HG03354 (cell line): Measurements from ENCODE around the gene WDFY1.

Experiments used
- ATAC-seq: cut with Tn5 transposase; IDR thresholded peaks from one replicate; pipeline ENCODE4 v1.9.1; 2021; ENCODE audit warnings: mild to moderate bottlenecking; ENCODE audit not compliant: unreplicated experiment, poor library complexity, severe bottlenecking

The WDFY1 gene, protein sequence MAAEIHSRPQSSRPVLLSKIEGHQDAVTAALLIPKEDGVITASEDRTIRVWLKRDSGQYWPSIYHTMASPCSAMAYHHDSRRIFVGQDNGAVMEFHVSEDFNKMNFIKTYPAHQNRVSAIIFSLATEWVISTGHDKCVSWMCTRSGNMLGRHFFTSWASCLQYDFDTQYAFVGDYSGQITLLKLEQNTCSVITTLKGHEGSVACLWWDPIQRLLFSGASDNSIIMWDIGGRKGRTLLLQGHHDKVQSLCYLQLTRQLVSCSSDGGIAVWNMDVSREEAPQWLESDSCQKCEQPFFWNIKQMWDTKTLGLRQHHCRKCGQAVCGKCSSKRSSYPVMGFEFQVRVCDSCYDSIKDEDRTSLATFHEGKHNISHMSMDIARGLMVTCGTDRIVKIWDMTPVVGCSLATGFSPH

DNA sequence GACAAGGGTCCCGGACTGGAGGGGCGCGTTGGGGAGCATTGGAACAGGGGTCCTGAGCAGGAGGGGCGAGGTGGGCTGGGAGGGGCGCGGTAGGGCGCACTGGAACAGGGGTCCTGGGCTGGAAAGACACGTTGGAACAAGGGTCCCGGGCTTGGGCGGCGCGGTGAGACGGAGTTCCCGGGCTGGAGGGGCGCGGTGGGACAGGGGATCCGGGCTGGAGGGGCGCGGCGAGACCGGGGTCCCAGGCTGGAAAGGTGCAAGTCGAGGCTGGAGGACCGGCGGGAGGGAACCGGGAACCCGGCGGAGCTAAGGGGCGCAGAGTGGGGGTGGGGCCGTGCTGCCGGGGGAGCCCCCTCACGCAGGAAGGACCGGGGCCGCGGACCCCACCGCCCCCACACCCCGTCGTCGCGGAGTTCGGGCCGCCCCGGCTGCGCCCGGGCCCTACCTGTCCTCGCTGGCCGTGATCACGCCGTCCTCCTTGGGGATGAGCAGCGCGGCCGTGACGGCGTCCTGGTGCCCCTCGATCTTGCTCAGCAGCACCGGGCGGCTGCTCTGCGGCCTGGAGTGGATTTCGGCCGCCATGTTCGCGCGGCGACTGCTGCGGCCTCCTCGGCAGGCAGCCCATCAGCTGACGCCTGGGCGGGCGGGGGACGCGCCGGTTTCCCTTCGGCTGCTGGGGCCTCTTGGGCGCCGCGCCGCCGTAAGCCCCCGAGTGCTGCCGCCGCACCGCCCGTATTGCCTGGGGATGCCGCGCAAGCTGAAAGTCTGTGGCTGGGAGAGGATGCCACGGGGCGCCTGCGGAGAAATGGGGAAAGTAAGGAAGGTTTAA, at the start of gene WDFY1:
WDFY1 (minus strand) TSS at position 633 of the 829 bp plus-strand sequence; CDS start at position 582, 51 bp downstream.
- ATAC-seq = peak; percentile 86

GRCh38 chr2:223994562-223995162, 49.5 kb upstream of the WDFY1 start:
- no peak for ATAC-seq

- ATAC-seq = peak; percentile 80
These were observed 48.6 kb upstream of the WDFY1 start for GRCh38 chr2:223993634-223994232.

DNA sequence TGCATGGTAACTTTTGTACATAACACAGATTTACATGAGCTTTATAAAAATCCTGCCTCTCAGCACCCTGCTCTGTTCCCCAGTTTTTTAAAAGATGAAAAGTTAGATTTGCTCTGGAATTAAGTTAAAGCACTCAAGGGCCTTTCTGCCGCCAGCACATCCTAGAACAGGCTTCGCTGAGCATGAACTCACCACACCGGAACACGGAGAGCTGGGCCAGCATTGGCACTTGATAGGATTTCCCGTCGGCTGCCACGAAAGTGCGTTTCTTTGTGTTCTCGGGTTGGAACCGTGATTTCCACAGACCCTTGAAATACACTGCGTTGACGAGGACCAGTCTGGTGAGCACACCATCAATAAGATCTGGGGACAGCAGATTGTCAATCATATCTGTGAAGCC, 46.5 kb upstream of the WDFY1 start:
- ATAC-seq = no peak

DNA sequence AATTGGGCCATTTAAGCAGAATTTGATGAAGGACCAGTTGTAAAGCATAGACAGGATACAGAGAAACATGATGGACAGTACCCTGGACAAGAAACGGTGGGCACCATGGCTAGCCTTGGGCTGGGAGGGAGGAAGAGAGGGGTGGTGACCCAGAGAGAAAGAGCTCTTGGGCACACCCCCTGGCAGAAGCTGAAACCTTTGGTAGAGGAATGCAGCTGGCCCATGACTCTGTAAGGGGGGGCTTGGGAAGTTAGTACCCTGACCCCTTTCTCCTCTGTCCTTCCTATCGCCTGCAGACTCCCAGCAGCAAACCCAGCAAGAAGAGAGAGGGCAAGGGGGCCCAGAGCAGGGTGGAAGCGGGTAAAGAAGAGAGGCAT, 44.7 kb upstream of the WDFY1 start:
- no peak for ATAC-seq

GRCh38 chr2:223989206-223989855, 44.2 kb upstream of the WDFY1 start:
- ATAC-seq = no peak

GRCh38 chr2:223981241-223981640, 36.1 kb upstream of the WDFY1 start:
- no peak for ATAC-seq

GRCh38 chr2:223980803-223981202, 35.7 kb upstream of the WDFY1 start:
- no peak for ATAC-seq

DNA sequence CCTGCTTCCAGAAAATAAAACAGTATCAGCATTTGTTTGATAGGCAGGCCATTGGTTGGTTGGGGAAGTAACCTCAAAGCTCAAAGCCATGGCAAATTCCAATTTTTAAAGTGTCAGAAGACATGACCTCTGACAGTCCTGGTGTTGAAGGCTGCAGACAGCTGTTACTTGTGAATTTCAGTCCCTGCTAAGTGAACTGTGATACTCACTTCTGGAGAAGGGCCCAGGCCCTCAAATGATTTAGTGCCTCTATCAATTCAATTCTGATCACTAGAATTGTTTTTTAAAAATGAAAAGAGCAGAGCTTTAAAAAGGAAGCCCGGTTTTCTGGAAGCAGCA, 35.2 kb upstream of the WDFY1 start:
- ATAC-seq = no peak

GRCh38 chr2:223979730-223980396, 34.7 kb upstream of the WDFY1 start:
- no peak for ATAC-seq

DNA sequence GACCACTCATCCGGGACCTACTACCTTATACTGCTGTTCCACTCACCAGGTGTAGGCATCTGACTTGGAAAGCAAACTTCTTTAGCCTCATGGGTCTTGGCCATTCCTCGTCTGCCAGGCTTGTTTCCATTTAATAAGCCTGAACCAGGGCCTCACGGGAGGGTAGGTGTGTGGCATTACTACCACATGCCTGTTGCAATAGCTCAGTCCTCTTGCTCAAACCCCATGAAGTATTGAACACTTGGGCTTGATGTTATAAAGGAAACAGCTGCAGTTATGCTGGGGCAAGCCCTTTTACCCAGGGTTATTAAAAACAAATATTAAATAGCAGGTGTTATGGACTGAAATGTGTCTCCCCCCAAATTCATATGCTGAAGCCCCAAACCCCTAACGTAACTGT, 33.3 kb upstream of the WDFY1 start:
- no peak for ATAC-seq

DNA sequence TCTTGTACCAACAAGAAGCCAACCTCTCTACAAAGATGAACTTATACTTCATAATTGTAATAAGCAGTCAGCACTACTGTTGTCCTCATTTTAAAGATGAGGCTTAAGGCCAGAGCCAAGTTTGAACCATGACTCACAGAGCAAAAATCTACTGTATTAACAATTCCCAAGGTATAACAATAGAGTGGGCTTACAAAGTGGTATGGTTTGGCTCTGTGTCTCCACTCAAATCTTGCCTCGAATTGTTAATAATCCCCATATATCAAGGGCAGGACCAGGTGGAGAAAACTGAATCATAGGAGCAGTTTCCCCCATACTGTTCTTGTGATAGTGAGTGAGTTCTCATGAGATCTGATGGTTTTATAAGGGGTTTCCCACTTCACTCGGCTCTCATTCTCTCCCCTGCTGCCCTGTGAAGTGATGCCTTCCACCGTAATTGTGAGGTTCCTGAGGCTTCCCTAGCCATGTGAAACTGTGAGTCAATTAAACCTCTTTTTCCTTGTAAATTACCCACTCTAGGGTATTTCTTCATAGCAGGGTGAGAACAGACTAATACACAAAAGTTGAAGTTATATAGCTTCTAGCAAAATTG, 31.6 kb upstream of the WDFY1 start:
- no peak for ATAC-seq

- no peak for ATAC-seq
These were observed 28.5 kb upstream of the WDFY1 start for GRCh38 chr2:223973606-223974005.

DNA sequence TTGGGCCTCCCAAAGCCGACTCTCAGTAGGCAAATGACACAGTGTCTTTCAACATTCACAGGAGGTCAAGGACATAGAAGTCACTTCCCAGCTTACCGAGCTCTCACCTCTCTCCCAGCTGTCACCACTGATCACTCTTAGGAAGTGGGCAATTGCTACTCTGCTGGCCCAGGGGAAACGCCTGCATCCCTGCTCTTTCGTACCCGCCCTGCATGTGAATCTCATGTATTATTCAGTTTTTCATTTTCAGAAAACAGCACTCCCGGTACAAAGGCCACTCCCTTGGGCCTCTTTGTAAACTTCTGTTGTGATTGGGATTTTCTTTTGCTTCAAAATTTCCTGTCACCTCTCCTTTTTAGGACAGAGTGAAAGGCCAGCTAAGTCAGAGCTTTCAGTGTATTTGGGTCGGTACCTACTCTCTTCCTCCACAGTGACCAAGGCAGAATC, 27.5 kb upstream of the WDFY1 start:
- ATAC-seq = no peak

- no peak for ATAC-seq
These were observed 26.6 kb upstream of the WDFY1 start for GRCh38 chr2:223971731-223972130.

- ATAC-seq = peak; percentile 80
These were observed 25.4 kb upstream of the WDFY1 start for GRCh38 chr2:223970343-223971128.

DNA sequence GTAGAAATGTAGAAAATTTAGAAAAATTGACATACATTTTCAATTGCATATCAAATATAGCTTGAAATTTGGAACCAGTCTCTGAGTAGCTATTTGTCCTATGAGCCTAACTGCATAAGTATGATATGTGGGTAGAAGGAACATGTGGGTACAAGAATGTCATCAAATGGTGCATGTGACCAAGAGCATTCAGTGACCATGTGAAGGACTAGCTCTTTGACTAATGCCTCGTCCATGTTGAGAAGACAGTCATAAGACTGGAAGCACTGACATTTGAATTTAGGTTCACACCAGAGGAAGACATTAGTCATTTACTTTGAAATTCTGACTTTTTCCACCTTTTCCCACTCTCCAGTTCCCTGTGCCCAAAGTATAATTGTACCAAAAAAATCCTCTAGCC, 24.7 kb upstream of the WDFY1 start:
- no peak for ATAC-seq

- ATAC-seq = no peak
These were observed 24.2 kb upstream of the WDFY1 start for GRCh38 chr2:223969315-223969714.
